Mesenchymal stem cell (in vitro differentiated cells and primary cell): ENCODE measurements around the gene HBD.

Experiments
- DNase-seq: peaks from one replicate; pipeline ENCODE4 v3.0.0-alpha.2; 2013
- H2AFZ ChIP-seq: one replicate; pipeline ENCODE4 v1.6.1; 2013; ENCODE audit warnings: low read depth, mild to moderate bottlenecking, control low read depth, inconsistent platforms, low read length, moderate library complexity
- H2AK5ac ChIP-seq: 2 replicates; pipeline ENCODE4 v1.6.1; 2013; ENCODE audit warnings: low read length, moderate library complexity, mild to moderate bottlenecking, inconsistent platforms; ENCODE audit not compliant: severe bottlenecking
- H2BK120ac ChIP-seq: one replicate; pipeline ENCODE4 v1.6.1; 2013; ENCODE audit warnings: low read depth, mild to moderate bottlenecking, inconsistent platforms, low read length, moderate library complexity
- H2BK12ac ChIP-seq, 2 experiments: one replicate each; pipeline ENCODE4 v1.6.1; 2013; ENCODE audit warnings: inconsistent platforms in 2 of 2, low read length in 2 of 2, mild to moderate bottlenecking in 2 of 2, moderate library complexity in 2 of 2, control low read depth in 1 of 2
- H2BK15ac ChIP-seq: one replicate; pipeline ENCODE4 v1.6.1; 2013; ENCODE audit warnings: mild to moderate bottlenecking, low read depth, inconsistent platforms; ENCODE audit not compliant: poor library complexity, severe bottlenecking
- H2BK5ac ChIP-seq: 2 replicates; pipeline ENCODE4 v1.6.1; 2013; ENCODE audit warnings: low read depth, mild to moderate bottlenecking, low read length, control low read depth, inconsistent platforms; ENCODE audit not compliant: poor library complexity, severe bottlenecking
- H3K14ac ChIP-seq, 2 experiments: one replicate each; pipeline ENCODE4 v1.6.1; 2013; ENCODE audit warnings: inconsistent platforms in 2 of 2, low read length in 2 of 2, control low read depth in 1 of 2, mild to moderate bottlenecking in 1 of 2, moderate library complexity in 1 of 2
- H3K18ac ChIP-seq, 2 experiments: one replicate each; pipeline ENCODE4 v1.6.1; 2013; ENCODE audit warnings: inconsistent platforms in 2 of 2, low read length in 2 of 2, control low read depth in 1 of 2, low read depth in 1 of 2, mild to moderate bottlenecking in 1 of 2
- H3K23ac ChIP-seq, 2 experiments: one replicate each; pipeline ENCODE4 v1.6.1; 2013; ENCODE audit warnings: inconsistent platforms in 2 of 2, low read length in 2 of 2, mild to moderate bottlenecking in 2 of 2, moderate library complexity in 2 of 2, control low read depth in 1 of 2
- H3K27ac ChIP-seq: 2 replicates; pipeline ENCODE4 v1.5.1; 2013; ENCODE audit warnings: mild to moderate bottlenecking, moderate library complexity, low read length, control low read depth, inconsistent platforms; ENCODE audit not compliant: poor library complexity, severe bottlenecking
- H3K27me3 ChIP-seq, 2 experiments: 2 replicates each; pipeline versions ENCODE4 v1.6.1 to v1.7.0; 2013; ENCODE audit warnings: low read length in 2 of 2, mild to moderate bottlenecking in 2 of 2, moderate library complexity in 2 of 2, control low read depth in 1 of 2, inconsistent platforms in 1 of 2; ENCODE audit not compliant: control insufficient read depth in 1 of 2, insufficient read depth in 1 of 2
- H3K36me3 ChIP-seq, 2 experiments: 2 replicates each; pipeline versions ENCODE4 v1.6.1 to v1.7.0; 2013; ENCODE audit warnings: low read length in 2 of 2, control low read depth in 1 of 2, inconsistent platforms in 1 of 2, low read depth in 1 of 2, mild to moderate bottlenecking in 1 of 2; ENCODE audit not compliant: insufficient read depth in 2 of 2, control insufficient read depth in 1 of 2
- H3K4ac ChIP-seq, 2 experiments: one replicate each; pipeline ENCODE4 v1.6.1; 2013; ENCODE audit warnings: inconsistent platforms in 2 of 2, low read length in 2 of 2, mild to moderate bottlenecking in 2 of 2, moderate library complexity in 2 of 2, control low read depth in 1 of 2, low read depth in 1 of 2
- H3K4me1 ChIP-seq: 2 replicates; pipeline ENCODE4 v1.6.1; 2013; ENCODE audit warnings: low read depth, low read length, control low read depth; ENCODE audit not compliant: control insufficient read depth, insufficient read depth
- H3K4me2 ChIP-seq: 2 replicates; pipeline ENCODE4 v1.6.1; 2013; ENCODE audit warnings: low read length, mild to moderate bottlenecking, inconsistent platforms; ENCODE audit not compliant: poor library complexity, severe bottlenecking
- H3K4me3 ChIP-seq, 2 experiments: 2 replicates each; pipeline versions ENCODE4 v1.5.1 to v1.7.0; 2013; ENCODE audit warnings: low read length in 2 of 2, mild to moderate bottlenecking in 2 of 2, control low read depth in 1 of 2, low read depth in 1 of 2; ENCODE audit not compliant: insufficient read depth in 1 of 2
- H3K79me1 ChIP-seq: replicated peaks from 2 replicates; pipeline ENCODE4 v1.6.1; 2013; ENCODE audit warnings: mild to moderate bottlenecking, control low read depth, low read length, inconsistent platforms; ENCODE audit not compliant: poor library complexity, severe bottlenecking
- H3K9ac ChIP-seq: 2 replicates; pipeline ENCODE4 v1.7.0; 2013; ENCODE audit warnings: mild to moderate bottlenecking, low read length, moderate library complexity
- H3K9me3 ChIP-seq: 2 replicates; pipeline ENCODE4 v1.7.0; 2013; ENCODE audit warnings: mild to moderate bottlenecking, low read length; ENCODE audit not compliant: control insufficient read depth
- H4K8ac ChIP-seq: one replicate; pipeline ENCODE4 v1.6.1; 2013; ENCODE audit warnings: inconsistent platforms, mild to moderate bottlenecking, low read length, moderate library complexity
- H4K91ac ChIP-seq: one replicate; pipeline ENCODE4 v1.6.1; 2013; ENCODE audit warnings: mild to moderate bottlenecking, low read length, inconsistent platforms
- WGBS: methylation state at CpG from one replicate; pipeline ENCODE4 v1.1.7; 2013; ENCODE audit warnings: mixed read lengths; 5-methylcytosine and 5-hydroxymethylcytosine counted together

HBD gene

GRCh38 chr11:5239046-5239445 is 4.8 kb upstream of the HBD start:
- Histone ChIP-seq H3K4me2 (no peak overlapping the region), H3K4me1 (peaks cover 2% of the 10 kb centered on the region), H3K27me3 (no peaks in the 10 kb centered on the region), H3K4ac (no peak overlapping the region), H3K4me3 (no peak overlapping the region), H2BK15ac (no peak overlapping the region), H3K9me3 (no peaks in the 10 kb centered on the region), H3K23ac (no peak overlapping the region), H3K36me3 (no peaks in the 10 kb centered on the region), H3K27ac (no peak overlapping the region), H3K14ac (no peak overlapping the region), H2BK12ac (no peak overlapping the region), H2BK5ac (no peak overlapping the region), H4K8ac (no peak overlapping the region), H3K18ac (no peak overlapping the region), H4K91ac (no peak overlapping the region), H2AFZ (no peak overlapping the region), H2BK120ac (no peak overlapping the region), H2AK5ac (no peak overlapping the region), H3K79me1 (no peaks in the 10 kb centered on the region), H3K9ac (no peak overlapping the region)
- no peak for DNase-seq

DNA sequence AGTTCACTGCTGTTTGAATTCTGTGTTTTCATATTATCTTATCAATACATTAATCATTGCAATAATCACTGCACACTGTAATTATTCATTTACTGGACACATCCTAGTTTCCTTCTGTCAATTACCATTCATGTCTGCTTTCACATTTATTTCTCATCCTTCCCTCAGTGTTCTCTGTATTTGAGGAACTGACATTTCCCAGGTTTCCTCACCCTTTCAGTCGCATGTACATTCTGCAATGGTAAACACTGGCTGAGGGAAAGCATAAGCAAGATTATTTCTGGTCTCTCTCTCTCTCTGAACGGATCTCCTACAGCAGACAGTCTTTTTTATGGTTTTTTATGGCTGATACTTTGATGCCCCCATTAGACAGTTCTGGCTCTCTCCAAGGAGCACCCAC is 4.2 kb upstream of the HBD start:
- WGBS: 77% methylated on average over 2 of the region's 2 CpGs
- Histone ChIP-seq H3K14ac (no peak overlapping the region), H3K4me3 (no peak overlapping the region), H3K9me3 (no peaks in the 10 kb centered on the region), H2BK5ac (no peak overlapping the region), H2BK15ac (no peak overlapping the region), H3K9ac (no peak overlapping the region), H3K79me1 (no peaks in the 10 kb centered on the region), H3K4me2 (no peak overlapping the region), H2BK120ac (no peak overlapping the region), H4K8ac (no peak overlapping the region), H3K4ac (no peak overlapping the region), H2BK12ac (no peak overlapping the region), H3K4me1 (peaks cover 2% of the 10 kb centered on the region), H2AFZ (no peak overlapping the region), H3K36me3 (no peaks in the 10 kb centered on the region), H3K23ac (no peak overlapping the region), H3K27ac (no peak overlapping the region), H3K27me3 (no peaks in the 10 kb centered on the region), H3K18ac (no peak overlapping the region), H4K91ac (no peak overlapping the region), H2AK5ac (no peak overlapping the region)
- no peak for DNase-seq

- no peak for DNase-seq
- no peak overlapping the region for H3K23ac ChIP-seq
- no peak overlapping the region for H2BK120ac ChIP-seq
- no peaks in the 10 kb centered on the region for H3K79me1 ChIP-seq
- H3K9ac ChIP-seq: no peak overlapping the region
- no peak overlapping the region for H2BK15ac ChIP-seq
- no peak overlapping the region for H2AK5ac ChIP-seq
- no peaks in the 10 kb centered on the region for H3K9me3 ChIP-seq
- H3K4me2 ChIP-seq: no peak overlapping the region
- no peak overlapping the region for H2BK12ac ChIP-seq
- no peak overlapping the region for H4K8ac ChIP-seq
- H3K18ac ChIP-seq: no peak overlapping the region
- H3K4me3 ChIP-seq: no peak overlapping the region
- no peak overlapping the region for H2AFZ ChIP-seq
- no peaks in the 10 kb centered on the region for H3K36me3 ChIP-seq
- H2BK5ac ChIP-seq: no peak overlapping the region
- no peaks in the 10 kb centered on the region for H3K27me3 ChIP-seq
- no peak overlapping the region for H3K14ac ChIP-seq
- H3K4ac ChIP-seq: no peak overlapping the region
- over 99% methylated on average over 2 of the region's 2 CpGs for WGBS
- no peak overlapping the region for H3K27ac ChIP-seq
- no peak overlapping the region for H4K91ac ChIP-seq
- peaks cover 2% of the 10 kb centered on the region for H3K4me1 ChIP-seq
Measured at GRCh38 chr11:5237420-5237819, 3.1 kb upstream of the HBD start.

DNA sequence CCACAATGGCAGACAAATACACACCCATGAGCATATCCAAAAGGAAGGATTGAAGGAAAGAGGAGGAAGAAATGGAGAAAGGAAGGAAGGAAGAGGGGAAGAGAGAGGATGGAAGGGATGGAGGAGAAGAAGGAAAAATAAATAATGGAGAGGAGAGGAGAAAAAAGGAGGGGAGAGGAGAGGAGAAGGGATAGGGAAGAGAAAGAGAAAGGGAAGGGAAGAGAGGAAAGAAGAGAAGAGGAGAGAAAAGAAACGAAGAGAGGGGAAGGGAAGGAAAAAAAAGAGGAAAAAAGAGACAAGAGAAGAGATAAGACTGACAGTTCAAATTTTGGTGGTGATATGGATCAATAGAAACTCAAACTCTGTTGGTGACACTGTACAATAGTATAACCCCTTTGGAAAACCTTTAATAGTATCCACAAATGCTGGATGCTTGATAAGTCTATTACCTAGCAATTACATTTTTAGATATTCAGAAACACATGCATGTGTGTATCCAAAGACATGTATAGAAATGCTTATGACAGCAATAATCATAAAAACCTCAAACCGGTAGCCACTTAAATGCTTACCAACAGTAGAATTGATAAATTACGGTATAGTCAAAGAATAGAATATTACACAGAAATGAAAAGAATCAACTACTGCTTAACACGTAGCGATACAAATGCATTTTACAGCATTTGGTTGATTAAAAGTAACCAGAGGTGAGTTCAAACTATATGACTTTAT is 1.2 kb upstream of the HBD start:
- Histone ChIP-seq H3K14ac (no peak overlapping the region), H3K4ac (no peak overlapping the region), H2BK15ac (no peak overlapping the region), H3K4me2 (no peak overlapping the region), H3K27ac (no peak overlapping the region), H3K79me1 (no peaks in the 10 kb centered on the region), H3K23ac (no peak overlapping the region), H4K8ac (no peak overlapping the region), H3K36me3 (no peaks in the 10 kb centered on the region), H3K4me1 (peaks cover 2% of the 10 kb centered on the region), H2AK5ac (no peak overlapping the region), H3K9me3 (no peaks in the 10 kb centered on the region), H2BK5ac (no peak overlapping the region), H2BK120ac (no peak overlapping the region), H4K91ac (no peak overlapping the region), H2BK12ac (no peak overlapping the region), H3K27me3 (no peaks in the 10 kb centered on the region), H2AFZ (no peak overlapping the region), H3K4me3 (no peak overlapping the region), H3K9ac (no peak overlapping the region), H3K18ac (no peak overlapping the region)
- no peak for DNase-seq
- WGBS: 95% methylated on average over 3 of the region's 5 CpGs
